Tibial nerve (tissue), 4 donors: ENCODE measurements around the gene DDIT4.
"Not testable (repeated sequence)": the region's sequence is repeated elsewhere in the genome, so short reads cannot be mapped to it uniquely, and the experiment has no call there.

Source experiments
- EP300 ChIP-seq, 2 donors: sonication (generic); formaldehyde crosslinking; IDR thresholded peaks; one replicate each; pipeline ENCODE4 v1.6.1; 2017; ENCODE audit warnings: antibody characterized with exemption in 2 of 2, mild to moderate bottlenecking in 1 of 2
- POLR2A ChIP-seq, 2 donors: fragments of 450-650 bp; IDR thresholded peaks; one replicate each; pipeline ENCODE4 v1.6.1; 2017; ENCODE audit warnings: antibody characterized with exemption in 2 of 2, mild to moderate bottlenecking in 2 of 2, moderate library complexity in 2 of 2
- TF ChIP-seq, protein P1 (sequence below), 5 experiments: fragments of 200-600 bp in 3 of 5; fragments of 450-650 bp in 2 of 5; sonication (generic) in 3 of 5; IDR thresholded peaks; one replicate each; pipeline ENCODE4 v1.5.1; 2016 to 2019; ENCODE audit warnings: antibody characterized with exemption in 5 of 5, mild to moderate bottlenecking in 3 of 5, moderate library complexity in 2 of 5

DNA sequence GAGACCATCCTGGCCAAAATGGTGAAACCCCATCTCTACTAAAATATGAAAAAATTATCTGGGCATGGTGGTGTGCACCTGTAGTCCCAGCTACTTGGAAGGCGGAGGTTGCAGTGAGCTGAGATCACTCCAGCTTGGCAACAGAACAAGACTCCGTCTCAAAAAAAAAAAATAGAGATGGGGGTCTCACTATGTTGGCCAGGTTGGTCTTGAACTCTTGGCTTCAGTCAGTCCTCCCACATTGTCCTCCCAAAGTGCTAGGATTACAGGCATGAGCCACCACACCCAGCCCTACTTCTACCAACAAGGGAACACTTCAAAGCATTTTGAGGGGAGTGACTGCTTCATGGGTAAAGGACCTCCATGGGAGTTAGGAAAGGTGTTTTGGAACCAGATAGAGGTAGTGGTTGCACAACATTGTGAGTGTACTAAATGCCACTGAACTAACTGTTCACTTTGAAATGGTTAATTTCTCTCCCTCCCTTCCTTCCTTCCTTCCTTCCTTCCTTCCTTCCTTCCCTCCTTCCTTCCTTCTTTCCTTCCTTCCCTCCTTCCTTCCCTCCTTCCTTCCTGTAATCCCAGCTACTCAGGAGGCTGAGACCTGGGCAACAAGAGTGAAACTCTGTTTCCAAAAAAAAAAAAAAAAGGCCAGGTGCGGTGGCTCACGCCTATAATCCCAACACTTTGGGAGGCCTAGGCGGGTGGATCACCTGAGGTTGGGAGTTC, 5.1 kb upstream of the DDIT4 start:
- not testable (repeated sequence) for TF ChIP-seq POLR2A, EP300 (IDR thresholded peaks at IDR 0.05)
- TF ChIP-seq, protein P1, sequence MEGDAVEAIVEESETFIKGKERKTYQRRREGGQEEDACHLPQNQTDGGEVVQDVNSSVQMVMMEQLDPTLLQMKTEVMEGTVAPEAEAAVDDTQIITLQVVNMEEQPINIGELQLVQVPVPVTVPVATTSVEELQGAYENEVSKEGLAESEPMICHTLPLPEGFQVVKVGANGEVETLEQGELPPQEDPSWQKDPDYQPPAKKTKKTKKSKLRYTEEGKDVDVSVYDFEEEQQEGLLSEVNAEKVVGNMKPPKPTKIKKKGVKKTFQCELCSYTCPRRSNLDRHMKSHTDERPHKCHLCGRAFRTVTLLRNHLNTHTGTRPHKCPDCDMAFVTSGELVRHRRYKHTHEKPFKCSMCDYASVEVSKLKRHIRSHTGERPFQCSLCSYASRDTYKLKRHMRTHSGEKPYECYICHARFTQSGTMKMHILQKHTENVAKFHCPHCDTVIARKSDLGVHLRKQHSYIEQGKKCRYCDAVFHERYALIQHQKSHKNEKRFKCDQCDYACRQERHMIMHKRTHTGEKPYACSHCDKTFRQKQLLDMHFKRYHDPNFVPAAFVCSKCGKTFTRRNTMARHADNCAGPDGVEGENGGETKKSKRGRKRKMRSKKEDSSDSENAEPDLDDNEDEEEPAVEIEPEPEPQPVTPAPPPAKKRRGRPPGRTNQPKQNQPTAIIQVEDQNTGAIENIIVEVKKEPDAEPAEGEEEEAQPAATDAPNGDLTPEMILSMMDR (IDR thresholded peaks at IDR 0.05) = not testable (repeated sequence)
